ENCODE measurements around the gene CTDSPL.

CTDSPL gene

GRCh38 chr3:37871858-37872257 lies 10.2 kb downstream of the CTDSPL start:
- no peak for DNase-seq (ENCODE audit: low spot score)
- Histone ChIP-seq H3K27ac (ENCODE audit: poor library complexity, severe bottlenecking) (no peak overlapping the region), H3K9me3 (ENCODE audit: severe bottlenecking) (peaks cover 4% of the 10 kb centered on the region), H3K4me3 (ENCODE audit: severe bottlenecking) (no peak overlapping the region), H3K36me3 (ENCODE audit: low read depth) (0 out of 2 replicates have a peak, but pooled peaks cover 4% of the 10 kb centered on the region), H3K4me1 (ENCODE audit: insufficient read depth, poor library complexity, severe bottlenecking) (no peaks in the 10 kb centered on the region), H3K27me3 (ENCODE audit: insufficient read depth, poor library complexity, severe bottlenecking) (no peaks in the 10 kb centered on the region)
- ATAC-seq (ENCODE audit: low read depth): no peak
- TF ChIP-seq, protein P1, sequence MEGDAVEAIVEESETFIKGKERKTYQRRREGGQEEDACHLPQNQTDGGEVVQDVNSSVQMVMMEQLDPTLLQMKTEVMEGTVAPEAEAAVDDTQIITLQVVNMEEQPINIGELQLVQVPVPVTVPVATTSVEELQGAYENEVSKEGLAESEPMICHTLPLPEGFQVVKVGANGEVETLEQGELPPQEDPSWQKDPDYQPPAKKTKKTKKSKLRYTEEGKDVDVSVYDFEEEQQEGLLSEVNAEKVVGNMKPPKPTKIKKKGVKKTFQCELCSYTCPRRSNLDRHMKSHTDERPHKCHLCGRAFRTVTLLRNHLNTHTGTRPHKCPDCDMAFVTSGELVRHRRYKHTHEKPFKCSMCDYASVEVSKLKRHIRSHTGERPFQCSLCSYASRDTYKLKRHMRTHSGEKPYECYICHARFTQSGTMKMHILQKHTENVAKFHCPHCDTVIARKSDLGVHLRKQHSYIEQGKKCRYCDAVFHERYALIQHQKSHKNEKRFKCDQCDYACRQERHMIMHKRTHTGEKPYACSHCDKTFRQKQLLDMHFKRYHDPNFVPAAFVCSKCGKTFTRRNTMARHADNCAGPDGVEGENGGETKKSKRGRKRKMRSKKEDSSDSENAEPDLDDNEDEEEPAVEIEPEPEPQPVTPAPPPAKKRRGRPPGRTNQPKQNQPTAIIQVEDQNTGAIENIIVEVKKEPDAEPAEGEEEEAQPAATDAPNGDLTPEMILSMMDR (IDR thresholded peaks at IDR 0.05; ENCODE audit: poor library complexity, severe bottlenecking): no peak

DNA sequence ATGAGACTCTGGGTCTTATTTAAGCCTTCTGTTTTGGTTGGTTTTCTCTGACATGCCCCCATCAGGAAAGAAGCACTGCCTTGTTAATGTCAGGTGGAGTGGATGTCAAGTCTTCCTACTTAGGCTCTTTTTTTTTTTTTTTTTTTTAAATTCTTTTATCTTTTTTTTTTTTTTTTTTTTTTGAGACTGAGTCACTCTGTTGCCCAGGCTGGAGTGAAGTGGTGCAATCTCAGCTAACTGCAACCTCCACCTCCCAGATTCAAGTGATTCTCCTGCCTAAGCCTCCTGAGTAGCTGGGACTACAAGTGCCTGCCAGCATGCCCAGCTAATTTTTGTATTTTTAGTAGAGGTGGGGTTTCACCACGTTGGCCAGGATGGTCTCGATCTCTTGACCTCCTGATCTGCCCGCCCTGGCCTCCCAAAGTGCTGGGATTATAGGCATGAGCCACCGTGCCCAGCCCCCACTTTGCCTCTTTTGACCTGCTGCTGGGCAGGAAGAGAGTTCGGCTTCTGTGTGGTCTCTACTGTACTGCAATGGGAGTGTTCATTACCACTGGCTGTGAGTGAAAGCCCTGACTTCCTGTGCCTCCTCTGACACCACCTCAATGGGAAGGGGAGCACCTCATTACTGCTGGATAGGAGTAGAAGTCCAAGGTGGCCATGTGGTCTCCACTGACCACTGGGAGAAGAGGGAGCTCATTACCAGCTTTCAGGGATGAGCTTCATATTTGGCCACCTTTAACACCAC lies 10.9 kb downstream of the CTDSPL start:
- Histone ChIP-seq H3K27me3 (ENCODE audit: insufficient read depth, poor library complexity, severe bottlenecking) (no peaks in the 10 kb centered on the region), H3K36me3 (ENCODE audit: low read depth) (0 out of 2 replicates have a peak, but pooled peaks cover 4% of the 10 kb centered on the region), H3K4me1 (ENCODE audit: insufficient read depth, poor library complexity, severe bottlenecking) (no peaks in the 10 kb centered on the region), H3K9me3 (ENCODE audit: severe bottlenecking) (peaks cover 4% of the 10 kb centered on the region), H3K4me3 (ENCODE audit: severe bottlenecking) (no peak overlapping the region), H3K27ac (ENCODE audit: poor library complexity, severe bottlenecking) (no peak overlapping the region)
- no peak for DNase-seq (ENCODE audit: low spot score)
- ATAC-seq (ENCODE audit: low read depth): no peak
- TF ChIP-seq, protein P1 (IDR thresholded peaks at IDR 0.05; ENCODE audit: poor library complexity, severe bottlenecking): no peak

DNA sequence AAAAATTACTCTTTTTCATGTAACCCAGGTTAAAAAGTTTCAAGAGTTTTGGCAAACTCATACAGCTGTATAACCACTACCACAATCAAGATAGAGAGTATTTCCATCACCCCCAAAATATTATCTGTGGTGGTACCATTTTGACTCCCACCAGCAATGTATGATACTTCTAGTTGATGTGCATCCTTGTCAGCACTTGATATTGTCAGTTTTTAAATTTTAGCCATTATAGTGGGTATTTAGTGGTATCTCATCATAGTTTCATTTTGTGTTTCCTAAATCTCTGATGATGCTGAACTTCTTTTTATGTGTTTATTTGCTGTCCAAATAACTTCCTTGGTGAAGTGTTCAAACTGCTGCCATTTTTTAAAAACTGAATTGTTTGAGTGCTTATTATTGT lies 14.6 kb downstream of the CTDSPL start:
- H3K36me3 ChIP-seq (ENCODE audit: low read depth): no peaks in the 10 kb centered on the region
- H3K9me3 ChIP-seq (ENCODE audit: severe bottlenecking): peaks cover 4% of the 10 kb centered on the region
- TF ChIP-seq, protein P1 (IDR thresholded peaks at IDR 0.05; ENCODE audit: poor library complexity, severe bottlenecking): no peak
- no peak for ATAC-seq (ENCODE audit: low read depth)
- DNase-seq (ENCODE audit: low spot score): no peak
- no peaks in the 10 kb centered on the region for H3K4me1 ChIP-seq (ENCODE audit: insufficient read depth, poor library complexity, severe bottlenecking)
- H3K27ac ChIP-seq (ENCODE audit: poor library complexity, severe bottlenecking): no peak overlapping the region
- no peak overlapping the region for H3K4me3 ChIP-seq (ENCODE audit: severe bottlenecking)
- no peaks in the 10 kb centered on the region for H3K27me3 ChIP-seq (ENCODE audit: insufficient read depth, poor library complexity, severe bottlenecking)

DNA sequence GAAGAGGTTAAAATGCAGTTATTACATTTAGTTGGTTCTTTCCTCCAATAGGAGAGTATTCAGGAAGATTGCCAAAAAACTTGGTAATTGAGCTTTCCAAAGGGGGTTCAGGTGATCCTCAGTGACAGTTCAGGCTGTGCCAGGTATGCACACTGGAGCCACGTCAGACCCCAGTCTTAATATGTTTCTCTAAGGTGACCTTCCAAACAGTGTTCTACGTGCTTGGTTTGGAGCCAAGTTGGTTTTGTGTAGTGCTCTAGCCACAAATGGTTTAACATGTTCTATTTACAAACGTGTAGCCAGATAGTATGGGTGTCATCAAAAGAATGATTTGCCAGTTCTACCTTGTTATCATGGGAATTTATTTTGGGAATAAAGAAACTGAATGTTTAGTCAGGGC lies 21.0 kb downstream of the CTDSPL start:
- TF ChIP-seq, protein P1 (IDR thresholded peaks at IDR 0.05; ENCODE audit: poor library complexity, severe bottlenecking): no peak
- no peaks in the 10 kb centered on the region for H3K9me3 ChIP-seq (ENCODE audit: severe bottlenecking)
- no peaks in the 10 kb centered on the region for H3K36me3 ChIP-seq (ENCODE audit: low read depth)
- no peak for ATAC-seq (ENCODE audit: low read depth)
- no peaks in the 10 kb centered on the region for H3K4me1 ChIP-seq (ENCODE audit: insufficient read depth, poor library complexity, severe bottlenecking)
- H3K27me3 ChIP-seq (ENCODE audit: insufficient read depth, poor library complexity, severe bottlenecking): no peaks in the 10 kb centered on the region
- DNase-seq (ENCODE audit: low spot score): no peak
- no peak overlapping the region for H3K4me3 ChIP-seq (ENCODE audit: severe bottlenecking)
- H3K27ac ChIP-seq (ENCODE audit: poor library complexity, severe bottlenecking): no peak overlapping the region

DNA sequence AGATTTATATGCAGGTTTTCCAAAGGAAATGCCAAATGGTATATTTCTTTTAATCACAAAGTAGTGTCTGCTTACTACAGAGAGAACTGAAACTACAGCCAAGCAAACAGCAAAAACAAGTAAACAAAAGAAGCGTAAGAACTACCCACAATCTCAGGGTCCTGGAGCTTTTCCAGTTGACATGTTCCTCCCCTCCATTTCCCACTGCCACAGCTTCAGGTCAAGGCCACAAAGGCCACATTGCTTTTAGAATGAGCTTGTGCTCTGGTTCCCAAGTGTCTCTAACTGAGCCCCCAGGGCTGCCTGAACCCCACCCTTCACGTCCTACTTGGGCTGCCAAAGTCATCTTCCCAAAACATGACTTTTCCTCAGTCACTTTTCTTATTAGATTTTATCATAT lies 24.1 kb downstream of the CTDSPL start:
- Histone ChIP-seq H3K27ac (ENCODE audit: poor library complexity, severe bottlenecking) (no peak overlapping the region), H3K9me3 (ENCODE audit: severe bottlenecking) (no peaks in the 10 kb centered on the region), H3K4me3 (ENCODE audit: severe bottlenecking) (no peak overlapping the region), H3K27me3 (ENCODE audit: insufficient read depth, poor library complexity, severe bottlenecking) (no peaks in the 10 kb centered on the region), H3K36me3 (ENCODE audit: low read depth) (no peaks in the 10 kb centered on the region), H3K4me1 (ENCODE audit: insufficient read depth, poor library complexity, severe bottlenecking) (no peaks in the 10 kb centered on the region)
- TF ChIP-seq, protein P1 (IDR thresholded peaks at IDR 0.05; ENCODE audit: poor library complexity, severe bottlenecking): no peak
- DNase-seq (ENCODE audit: low spot score): no peak
- ATAC-seq (ENCODE audit: low read depth): no peak
